Uterus (tissue), 2 donors: ENCODE results near the gene CTDSPL.

Experiments used
- POLR2A ChIP-seq, 2 donors: fragments of 450-650 bp; IDR thresholded peaks; one replicate each; pipeline ENCODE4 v1.6.1; 2016; ENCODE audit warnings: antibody characterized with exemption in 2 of 2, mild to moderate bottlenecking in 1 of 2, moderate library complexity in 1 of 2
- TF ChIP-seq, protein P1 (sequence below), 4 experiments: fragments of 200-600 bp in 2 of 4; fragments of 450-650 bp in 2 of 4; sonication (generic) in 2 of 4; IDR thresholded peaks; one replicate each; pipeline ENCODE4 v1.5.1; 2016 to 2019; ENCODE audit warnings: antibody characterized with exemption in 4 of 4, mild to moderate bottlenecking in 2 of 4, moderate library complexity in 1 of 4

DNA sequence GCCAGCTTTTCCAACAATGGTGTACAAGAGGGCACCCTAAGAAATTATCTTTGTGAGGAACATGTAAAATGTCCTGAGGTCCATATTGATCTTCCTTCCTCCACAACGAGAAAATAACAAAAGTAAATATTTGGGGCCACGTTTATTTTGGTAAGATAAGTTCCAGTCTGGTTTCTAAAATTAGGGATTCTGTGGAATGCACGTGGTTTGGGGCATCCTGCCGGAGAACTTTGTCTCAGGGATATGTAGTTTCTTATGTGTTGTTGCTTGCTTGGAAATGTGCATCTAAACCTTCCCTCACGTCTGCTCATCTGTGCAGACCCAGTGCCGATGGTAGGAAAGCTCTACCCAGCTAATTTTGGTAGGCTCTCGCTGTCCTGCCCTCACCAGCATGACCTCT is 62.8 kb downstream of the CTDSPL start:
- no peak for TF ChIP-seq POLR2A (IDR thresholded peaks at IDR 0.05)
- TF ChIP-seq, protein P1, sequence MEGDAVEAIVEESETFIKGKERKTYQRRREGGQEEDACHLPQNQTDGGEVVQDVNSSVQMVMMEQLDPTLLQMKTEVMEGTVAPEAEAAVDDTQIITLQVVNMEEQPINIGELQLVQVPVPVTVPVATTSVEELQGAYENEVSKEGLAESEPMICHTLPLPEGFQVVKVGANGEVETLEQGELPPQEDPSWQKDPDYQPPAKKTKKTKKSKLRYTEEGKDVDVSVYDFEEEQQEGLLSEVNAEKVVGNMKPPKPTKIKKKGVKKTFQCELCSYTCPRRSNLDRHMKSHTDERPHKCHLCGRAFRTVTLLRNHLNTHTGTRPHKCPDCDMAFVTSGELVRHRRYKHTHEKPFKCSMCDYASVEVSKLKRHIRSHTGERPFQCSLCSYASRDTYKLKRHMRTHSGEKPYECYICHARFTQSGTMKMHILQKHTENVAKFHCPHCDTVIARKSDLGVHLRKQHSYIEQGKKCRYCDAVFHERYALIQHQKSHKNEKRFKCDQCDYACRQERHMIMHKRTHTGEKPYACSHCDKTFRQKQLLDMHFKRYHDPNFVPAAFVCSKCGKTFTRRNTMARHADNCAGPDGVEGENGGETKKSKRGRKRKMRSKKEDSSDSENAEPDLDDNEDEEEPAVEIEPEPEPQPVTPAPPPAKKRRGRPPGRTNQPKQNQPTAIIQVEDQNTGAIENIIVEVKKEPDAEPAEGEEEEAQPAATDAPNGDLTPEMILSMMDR (IDR thresholded peaks at IDR 0.05), result no peak
